ENCODE data around the gene PPFIBP2.
"Not testable (repeated sequence)": the region's sequence is repeated elsewhere in the genome, so short reads cannot be mapped to it uniquely, and the experiment has no call there.

PPFIBP2 gene

GRCh38 chr11:7508087-7508486, 5.7 kb upstream of the PPFIBP2 start:
- Histone ChIP-seq H2AFZ (ENCODE audit: low read depth, low read length) (no peak overlapping the region), H3K27me3 (ENCODE audit: insufficient read depth, low read length) (peaks cover 7% of the 10 kb centered on the region), H3K9me3 (ENCODE audit: low read length) (no peaks in the 10 kb centered on the region), H3K4me3 (ENCODE audit: low read length) (no peak overlapping the region), H3K36me3 (ENCODE audit: insufficient read depth, low read length) (no peaks in the 10 kb centered on the region), H3K4me1 (ENCODE audit: insufficient read depth, low read length) (peaks cover 6% of the 10 kb centered on the region)

- Histone ChIP-seq H3K27me3 (ENCODE audit: insufficient read depth, low read length) (peaks cover 17% of the 10 kb centered on the region), H2AFZ (ENCODE audit: low read depth, low read length) (no peak overlapping the region), H3K4me1 (ENCODE audit: insufficient read depth, low read length) (peaks cover 9% of the 10 kb centered on the region), H3K9me3 (ENCODE audit: low read length) (no peaks in the 10 kb centered on the region), H3K4me3 (ENCODE audit: low read length) (no peak overlapping the region), H3K36me3 (ENCODE audit: insufficient read depth, low read length) (no peaks in the 10 kb centered on the region)
Observed at GRCh38 chr11:7509966-7510365, 3.8 kb upstream of the PPFIBP2 start.

DNA sequence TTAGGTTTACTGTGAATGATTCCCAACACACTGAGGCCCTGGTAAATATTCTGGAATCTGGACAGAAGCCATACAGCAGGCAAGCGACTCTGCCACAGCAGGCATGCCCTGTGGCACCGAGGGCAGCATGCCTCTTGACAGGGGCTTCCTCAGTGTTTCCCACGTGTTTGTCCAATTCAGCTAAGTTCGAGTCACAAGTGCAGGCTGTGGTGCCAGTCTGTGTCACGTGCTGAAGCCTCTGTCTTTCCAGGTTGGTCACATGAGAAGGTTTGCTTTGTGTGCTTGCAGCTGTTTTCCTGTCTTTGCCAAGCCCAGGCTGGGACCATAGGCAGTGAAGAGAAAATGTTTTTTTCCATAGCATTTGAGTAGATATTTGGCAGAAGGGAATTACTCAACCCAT, 2.4 kb upstream of the PPFIBP2 start:
- Histone ChIP-seq H3K4me3 (ENCODE audit: low read length) (no peak overlapping the region), H3K27me3 (ENCODE audit: insufficient read depth, low read length) (peaks cover 32% of the 10 kb centered on the region), H3K4me1 (ENCODE audit: insufficient read depth, low read length) (peaks cover 9% of the 10 kb centered on the region), H2AFZ (ENCODE audit: low read depth, low read length) (no peak overlapping the region), H3K36me3 (ENCODE audit: insufficient read depth, low read length) (no peaks in the 10 kb centered on the region), H3K9me3 (ENCODE audit: low read length) (no peaks in the 10 kb centered on the region)

DNA sequence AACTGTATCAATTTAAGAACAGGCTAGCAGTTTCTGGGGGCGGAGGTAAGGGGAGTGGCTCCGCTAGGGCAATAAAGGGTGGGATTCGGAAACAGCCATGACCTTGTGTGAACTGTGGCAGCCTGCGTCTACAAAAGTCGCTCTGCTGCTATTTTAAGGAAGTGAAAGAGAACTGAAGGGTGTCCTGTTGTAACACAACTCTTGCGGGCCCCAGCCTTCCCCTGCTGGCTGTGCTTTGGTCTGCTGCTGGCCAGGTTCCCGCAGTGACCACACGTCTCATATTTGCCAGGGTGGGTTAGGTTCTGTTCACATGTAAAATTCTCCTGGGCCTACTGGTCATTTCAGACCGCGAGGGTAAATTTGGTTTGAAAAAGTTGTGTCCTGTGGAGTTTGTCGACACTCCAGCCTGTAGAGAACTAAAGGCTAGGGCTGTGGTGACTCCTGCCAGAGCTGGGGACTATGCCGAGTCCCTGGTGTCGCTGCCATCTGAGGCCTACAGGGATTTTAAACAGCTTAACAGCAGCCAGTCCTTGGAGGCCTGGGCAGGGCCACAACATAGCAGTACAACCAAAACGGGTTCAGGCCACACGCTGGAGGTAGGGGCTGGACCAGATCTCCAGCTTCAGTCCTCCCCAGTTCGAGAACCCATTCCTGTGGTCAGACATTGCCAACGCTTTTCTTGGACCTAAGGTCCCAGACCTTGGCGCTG, 1.1 kb upstream of the PPFIBP2 start:
- H3K4me1 ChIP-seq (ENCODE audit: insufficient read depth, low read length): peaks cover 9% of the 10 kb centered on the region
- H3K9me3 ChIP-seq (ENCODE audit: low read length): no peaks in the 10 kb centered on the region
- H3K4me3 ChIP-seq (ENCODE audit: low read length): peak overlapping the region; percentile 51
- peak overlapping the region; percentile 77 for H2AFZ ChIP-seq (ENCODE audit: low read depth, low read length)
- H3K36me3 ChIP-seq (ENCODE audit: insufficient read depth, low read length): no peaks in the 10 kb centered on the region
- peaks cover 34% of the 10 kb centered on the region for H3K27me3 ChIP-seq (ENCODE audit: insufficient read depth, low read length)

GRCh38 chr11:7514099-7514591, 346 bp downstream of the PPFIBP2 start:
- no peaks in the 10 kb centered on the region for H3K36me3 ChIP-seq (ENCODE audit: insufficient read depth, low read length)
- H3K9me3 ChIP-seq (ENCODE audit: low read length): no peaks in the 10 kb centered on the region
- peak overlapping the region; percentile 51 for H3K4me3 ChIP-seq (ENCODE audit: low read length)
- H3K4me1 ChIP-seq (ENCODE audit: insufficient read depth, low read length): peaks cover 9% of the 10 kb centered on the region
- peaks cover 33% of the 10 kb centered on the region for H3K27me3 ChIP-seq (ENCODE audit: insufficient read depth, low read length)
- peak overlapping the region; percentile 77 for H2AFZ ChIP-seq (ENCODE audit: low read depth, low read length)

GRCh38 chr11:7515447-7515886, 1.7 kb downstream of the PPFIBP2 start:
- Histone ChIP-seq H3K4me3 (ENCODE audit: low read length) (no peak overlapping the region), H3K9me3 (ENCODE audit: low read length) (no peaks in the 10 kb centered on the region), H3K27me3 (ENCODE audit: insufficient read depth, low read length) (peaks cover 35% of the 10 kb centered on the region), H2AFZ (ENCODE audit: low read depth, low read length) (no peak overlapping the region), H3K4me1 (ENCODE audit: insufficient read depth, low read length) (peaks cover 9% of the 10 kb centered on the region), H3K36me3 (ENCODE audit: insufficient read depth, low read length) (no peaks in the 10 kb centered on the region)

DNA sequence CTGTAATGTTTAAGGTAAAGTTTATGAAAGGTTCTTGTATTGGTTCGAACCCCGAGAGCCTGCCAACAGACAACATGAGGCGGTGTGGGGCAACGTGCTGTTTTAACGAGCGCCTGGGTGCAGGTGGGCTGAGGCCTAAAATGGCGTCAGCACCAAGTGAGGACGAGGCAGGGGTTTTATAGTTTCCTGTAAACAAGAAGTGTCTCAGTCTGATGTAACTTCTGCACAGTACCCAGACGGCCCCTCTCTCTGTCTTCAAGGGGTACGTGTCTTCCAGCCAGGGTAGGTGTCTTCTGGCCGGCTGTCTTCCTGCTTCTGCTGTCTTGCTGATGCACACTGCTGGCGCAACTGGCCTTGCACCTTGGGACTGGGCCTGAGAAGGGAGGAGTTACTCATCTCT, 2.7 kb downstream of the PPFIBP2 start:
- Histone ChIP-seq H3K4me1 (ENCODE audit: insufficient read depth, low read length) (peaks cover 9% of the 10 kb centered on the region), H3K27me3 (ENCODE audit: insufficient read depth, low read length) (peaks cover 35% of the 10 kb centered on the region), H2AFZ (ENCODE audit: low read depth, low read length) (no peak overlapping the region)

DNA sequence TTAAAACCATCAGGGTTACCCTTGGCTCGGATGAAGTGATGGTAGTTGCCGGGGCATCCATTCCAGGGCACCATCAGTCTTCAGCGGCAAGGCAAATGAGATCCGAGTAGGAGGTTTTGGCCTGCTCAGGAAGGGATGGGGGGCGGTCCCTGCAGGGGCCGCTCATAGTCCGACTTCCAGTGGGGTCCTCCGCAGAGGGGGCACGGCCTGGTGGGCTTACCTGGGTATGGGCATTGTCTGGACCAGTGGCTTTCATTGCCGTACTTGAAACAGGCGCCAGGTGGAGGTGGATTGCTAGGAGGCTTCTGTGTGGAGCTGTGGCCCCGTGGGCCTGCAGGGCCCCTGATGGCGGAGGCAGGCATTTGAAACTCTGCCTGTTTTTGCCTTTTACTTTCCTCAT, 3.9 kb downstream of the PPFIBP2 start:
- not testable (repeated sequence) for H3K4me3 ChIP-seq (ENCODE audit: low read length); H3K36me3 ChIP-seq (ENCODE audit: insufficient read depth, low read length); H3K9me3 ChIP-seq (ENCODE audit: low read length); H3K4me1 ChIP-seq (ENCODE audit: insufficient read depth, low read length); H2AFZ ChIP-seq (ENCODE audit: low read depth, low read length)
- peaks cover 37% of the 10 kb centered on the region for H3K27me3 ChIP-seq (ENCODE audit: insufficient read depth, low read length)

More for the DNA sequence above, 2.7 kb downstream of the PPFIBP2 start:
- Histone ChIP-seq H3K36me3 (ENCODE audit: insufficient read depth, low read length) (no peaks in the 10 kb centered on the region), H3K9me3 (ENCODE audit: low read length) (no peaks in the 10 kb centered on the region), H3K4me3 (ENCODE audit: low read length) (no peak overlapping the region)

- Histone ChIP-seq H3K27me3 (ENCODE audit: insufficient read depth, low read length) (peaks cover 41% of the 10 kb centered on the region), H3K36me3 (ENCODE audit: insufficient read depth, low read length) (no peaks in the 10 kb centered on the region), H3K9me3 (ENCODE audit: low read length) (no peaks in the 10 kb centered on the region), H2AFZ (ENCODE audit: low read depth, low read length) (no peak overlapping the region), H3K4me1 (ENCODE audit: insufficient read depth, low read length) (no peaks in the 10 kb centered on the region), H3K4me3 (ENCODE audit: low read length) (no peak overlapping the region)
Observed at GRCh38 chr11:7518811-7519562, 5.2 kb downstream of the PPFIBP2 start.

- H3K36me3 ChIP-seq (ENCODE audit: insufficient read depth, low read length): no peaks in the 10 kb centered on the region
- H3K4me3 ChIP-seq (ENCODE audit: low read length): no peak overlapping the region
- H3K27me3 ChIP-seq (ENCODE audit: insufficient read depth, low read length): peaks cover 28% of the 10 kb centered on the region
- no peaks in the 10 kb centered on the region for H3K4me1 ChIP-seq (ENCODE audit: insufficient read depth, low read length)
- no peak overlapping the region for H2AFZ ChIP-seq (ENCODE audit: low read depth, low read length)
- no peaks in the 10 kb centered on the region for H3K9me3 ChIP-seq (ENCODE audit: low read length)
Observed at GRCh38 chr11:7520011-7520942, 6.5 kb downstream of the PPFIBP2 start.

DNA sequence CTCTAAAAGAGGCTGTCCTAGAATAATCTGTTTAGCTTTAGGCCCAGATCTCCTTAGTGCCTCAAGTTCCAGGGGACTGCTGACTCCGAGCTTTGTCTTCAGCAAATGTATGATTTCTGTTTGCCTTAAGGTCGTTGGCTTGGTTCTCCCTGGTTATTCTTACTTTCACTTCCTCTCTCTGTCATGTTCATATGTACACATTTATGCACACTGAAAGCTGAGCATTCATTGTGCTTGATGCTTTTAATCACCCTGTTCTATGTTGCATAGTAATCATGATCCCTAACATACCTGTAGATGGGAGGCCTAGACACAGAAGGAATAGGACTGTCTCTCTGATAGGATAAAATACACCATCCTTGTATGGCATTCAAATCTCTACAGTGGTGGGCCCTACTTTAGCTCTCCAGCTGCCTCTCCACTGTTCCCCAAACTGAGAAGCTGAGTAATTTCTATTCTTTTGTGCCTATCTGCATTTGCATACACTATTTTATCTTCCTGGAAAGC, 7.2 kb downstream of the PPFIBP2 start:
- H3K4me1 ChIP-seq (ENCODE audit: insufficient read depth, low read length): no peaks in the 10 kb centered on the region
- H3K27me3 ChIP-seq (ENCODE audit: insufficient read depth, low read length): peaks cover 21% of the 10 kb centered on the region
- no peak overlapping the region for H3K4me3 ChIP-seq (ENCODE audit: low read length)

GRCh38 chr11:7522121-7522520, 8.3 kb downstream of the PPFIBP2 start:
- H3K9me3 ChIP-seq (ENCODE audit: low read length): no peaks in the 10 kb centered on the region
- H3K4me1 ChIP-seq (ENCODE audit: insufficient read depth, low read length): no peaks in the 10 kb centered on the region
- peaks cover 17% of the 10 kb centered on the region for H3K27me3 ChIP-seq (ENCODE audit: insufficient read depth, low read length)
- H2AFZ ChIP-seq (ENCODE audit: low read depth, low read length): no peak overlapping the region
- H3K4me3 ChIP-seq (ENCODE audit: low read length): no peak overlapping the region
- no peaks in the 10 kb centered on the region for H3K36me3 ChIP-seq (ENCODE audit: insufficient read depth, low read length)

More for the DNA sequence above, 7.2 kb downstream of the PPFIBP2 start:
- Histone ChIP-seq H3K36me3 (ENCODE audit: insufficient read depth, low read length) (no peaks in the 10 kb centered on the region), H3K9me3 (ENCODE audit: low read length) (no peaks in the 10 kb centered on the region), H2AFZ (ENCODE audit: low read depth, low read length) (no peak overlapping the region)

All from neuron (in vitro differentiated cells).